Measurements from ENCODE around the gene ABTB2.

The ABTB2 gene

GRCh38 chr11:34327804-34328631 is 29.8 kb downstream of the ABTB2 start:
- peaks cover 26% of the 10 kb centered on the region for H3K27me3 ChIP-seq (ENCODE audit: insufficient read depth, low read length, poor library complexity)
- no peak overlapping the region for H3K27ac ChIP-seq (ENCODE audit: low read length)
- DNase-seq (no peak), ATAC-seq (ENCODE audit: insufficient read depth, low read depth) (no peak)
- H3K36me3 ChIP-seq (ENCODE audit: insufficient read depth, low read length) = no peaks in the 10 kb centered on the region
- H3K4me1 ChIP-seq (ENCODE audit: insufficient read depth, low read length) = no peaks in the 10 kb centered on the region
- no peaks in the 10 kb centered on the region for H3K79me2 ChIP-seq (ENCODE audit: insufficient read depth, low read length)
- TF ChIP-seq EZH2 (IDR thresholded peaks at IDR 0.05; ENCODE audit: borderline replicate concordance, low read depth, low read length, severe bottlenecking) = no peak
- no peak for TF ChIP-seq CTCF (IDR thresholded peaks at IDR 0.05; ENCODE audit: borderline replicate concordance, extremely low read depth, low read length, poor library complexity, severe bottlenecking)
- H3K9me3 ChIP-seq (ENCODE audit: insufficient read depth, low read length, severe bottlenecking) = no peaks in the 10 kb centered on the region
- no peak overlapping the region for H2AFZ ChIP-seq (ENCODE audit: low read depth, low read length)
- H3K9ac ChIP-seq (ENCODE audit: low read depth, low read length) = no peak overlapping the region
- H3K4me2 ChIP-seq (ENCODE audit: insufficient read depth, low read length) = no peak overlapping the region
- H4K20me1 ChIP-seq (ENCODE audit: insufficient read depth, low read length) = no peaks in the 10 kb centered on the region
- H3K4me3 ChIP-seq (ENCODE audit: low read depth in 1 of 2, low read length in 2 of 2) = no peak overlapping the region

GRCh38 chr11:34324466-34324865 is 33.3 kb downstream of the ABTB2 start:
- ATAC-seq (ENCODE audit: insufficient read depth, low read depth) = no peak
- Histone ChIP-seq H3K27ac (ENCODE audit: low read length) (no peak overlapping the region), H3K27me3 (ENCODE audit: insufficient read depth, low read length, poor library complexity) (peaks cover 25% of the 10 kb centered on the region), H3K4me1 (ENCODE audit: insufficient read depth, low read length) (no peaks in the 10 kb centered on the region), H3K4me2 (ENCODE audit: insufficient read depth, low read length) (no peak overlapping the region), H3K9ac (ENCODE audit: low read depth, low read length) (no peak overlapping the region), H3K4me3 (ENCODE audit: low read depth in 1 of 2, low read length in 2 of 2) (no peak overlapping the region), H3K79me2 (ENCODE audit: insufficient read depth, low read length) (no peaks in the 10 kb centered on the region), H4K20me1 (ENCODE audit: insufficient read depth, low read length) (no peaks in the 10 kb centered on the region; the same call in 1 of the 2 replicates), H3K36me3 (ENCODE audit: insufficient read depth, low read length) (no peaks in the 10 kb centered on the region), H3K9me3 (ENCODE audit: insufficient read depth, low read length, severe bottlenecking) (no peaks in the 10 kb centered on the region), H2AFZ (ENCODE audit: low read depth, low read length) (no peak overlapping the region)
- no peak for DNase-seq
- TF ChIP-seq CTCF (IDR thresholded peaks at IDR 0.05; ENCODE audit: borderline replicate concordance, extremely low read depth, low read length, poor library complexity, severe bottlenecking) (no peak), EZH2 (IDR thresholded peaks at IDR 0.05; ENCODE audit: borderline replicate concordance, low read depth, low read length, severe bottlenecking) (no peak)

- no peak overlapping the region for H2AFZ ChIP-seq (ENCODE audit: low read depth, low read length)
- no peaks in the 10 kb centered on the region for H3K36me3 ChIP-seq (ENCODE audit: insufficient read depth, low read length)
- H3K27ac ChIP-seq (ENCODE audit: low read length) = no peak overlapping the region
- H3K27me3 ChIP-seq (ENCODE audit: insufficient read depth, low read length, poor library complexity) = peaks cover 19% of the 10 kb centered on the region
- TF ChIP-seq CTCF (IDR thresholded peaks at IDR 0.05; ENCODE audit: borderline replicate concordance, extremely low read depth, low read length, poor library complexity, severe bottlenecking) = no peak
- TF ChIP-seq EZH2 (IDR thresholded peaks at IDR 0.05; ENCODE audit: borderline replicate concordance, low read depth, low read length, severe bottlenecking) = no peak
- no peaks in the 10 kb centered on the region for H3K9me3 ChIP-seq (ENCODE audit: insufficient read depth, low read length, severe bottlenecking)
- H3K4me3 ChIP-seq (ENCODE audit: low read depth in 1 of 2, low read length in 2 of 2) = no peak overlapping the region
- no peaks in the 10 kb centered on the region for H3K79me2 ChIP-seq (ENCODE audit: insufficient read depth, low read length)
- ATAC-seq (ENCODE audit: insufficient read depth, low read depth) = no peak
- no peaks in the 10 kb centered on the region for H3K4me1 ChIP-seq (ENCODE audit: insufficient read depth, low read length)
- DNase-seq = no peak
- no peak overlapping the region for H3K9ac ChIP-seq (ENCODE audit: low read depth, low read length)
- no peak overlapping the region for H3K4me2 ChIP-seq (ENCODE audit: insufficient read depth, low read length)
- no peaks in the 10 kb centered on the region; the same call in 1 of the 2 replicates for H4K20me1 ChIP-seq (ENCODE audit: insufficient read depth, low read length)
Observed at GRCh38 chr11:34323601-34324000, 34.2 kb downstream of the ABTB2 start.

All from DND-41 (cell line).